ENCODE data around the gene DDX28.

- TF ChIP-seq POLR2A (IDR thresholded peaks at IDR 0.05; ENCODE audit: control extremely low read depth in 1 of 2, low read depth in 2 of 2, low read length in 2 of 2) (no peak), EP300 (IDR thresholded peaks at IDR 0.05; ENCODE audit: borderline replicate concordance in 1 of 2, low read depth in 2 of 2, low read length in 2 of 2) (no peak), BRCA1 (IDR thresholded peaks at IDR 0.05; ENCODE audit: low read depth, low read length) (no peak), CEBPB (IDR thresholded peaks at IDR 0.05; ENCODE audit: low read depth, low read length) (no peak), SP1 (IDR thresholded peaks at IDR 0.05; ENCODE audit: low read depth, low read length) (no peak), TAF1 (IDR thresholded peaks at IDR 0.05; ENCODE audit: low read depth, low read length) (no peak), GABPA (IDR thresholded peaks at IDR 0.05; ENCODE audit: borderline replicate concordance, insufficient read depth, low read length) (no peak), KDM1A (IDR thresholded peaks at IDR 0.05; ENCODE audit: borderline replicate concordance, low read length) (no peak), ASH2L (IDR thresholded peaks at IDR 0.05; ENCODE audit: low read length) (no peak)
- TF ChIP-seq, protein P1, sequence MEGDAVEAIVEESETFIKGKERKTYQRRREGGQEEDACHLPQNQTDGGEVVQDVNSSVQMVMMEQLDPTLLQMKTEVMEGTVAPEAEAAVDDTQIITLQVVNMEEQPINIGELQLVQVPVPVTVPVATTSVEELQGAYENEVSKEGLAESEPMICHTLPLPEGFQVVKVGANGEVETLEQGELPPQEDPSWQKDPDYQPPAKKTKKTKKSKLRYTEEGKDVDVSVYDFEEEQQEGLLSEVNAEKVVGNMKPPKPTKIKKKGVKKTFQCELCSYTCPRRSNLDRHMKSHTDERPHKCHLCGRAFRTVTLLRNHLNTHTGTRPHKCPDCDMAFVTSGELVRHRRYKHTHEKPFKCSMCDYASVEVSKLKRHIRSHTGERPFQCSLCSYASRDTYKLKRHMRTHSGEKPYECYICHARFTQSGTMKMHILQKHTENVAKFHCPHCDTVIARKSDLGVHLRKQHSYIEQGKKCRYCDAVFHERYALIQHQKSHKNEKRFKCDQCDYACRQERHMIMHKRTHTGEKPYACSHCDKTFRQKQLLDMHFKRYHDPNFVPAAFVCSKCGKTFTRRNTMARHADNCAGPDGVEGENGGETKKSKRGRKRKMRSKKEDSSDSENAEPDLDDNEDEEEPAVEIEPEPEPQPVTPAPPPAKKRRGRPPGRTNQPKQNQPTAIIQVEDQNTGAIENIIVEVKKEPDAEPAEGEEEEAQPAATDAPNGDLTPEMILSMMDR (IDR thresholded peaks at IDR 0.05; ENCODE audit: control extremely low read depth in 1 of 3, insufficient read depth in 1 of 3, low read depth in 1 of 3, low read length in 3 of 3): no peak
Observed at GRCh38 chr16:67990018-67990386, 33.0 kb downstream of the DDX28 start.
